Measurements from ENCODE around the gene MAP4K2.

DNA sequence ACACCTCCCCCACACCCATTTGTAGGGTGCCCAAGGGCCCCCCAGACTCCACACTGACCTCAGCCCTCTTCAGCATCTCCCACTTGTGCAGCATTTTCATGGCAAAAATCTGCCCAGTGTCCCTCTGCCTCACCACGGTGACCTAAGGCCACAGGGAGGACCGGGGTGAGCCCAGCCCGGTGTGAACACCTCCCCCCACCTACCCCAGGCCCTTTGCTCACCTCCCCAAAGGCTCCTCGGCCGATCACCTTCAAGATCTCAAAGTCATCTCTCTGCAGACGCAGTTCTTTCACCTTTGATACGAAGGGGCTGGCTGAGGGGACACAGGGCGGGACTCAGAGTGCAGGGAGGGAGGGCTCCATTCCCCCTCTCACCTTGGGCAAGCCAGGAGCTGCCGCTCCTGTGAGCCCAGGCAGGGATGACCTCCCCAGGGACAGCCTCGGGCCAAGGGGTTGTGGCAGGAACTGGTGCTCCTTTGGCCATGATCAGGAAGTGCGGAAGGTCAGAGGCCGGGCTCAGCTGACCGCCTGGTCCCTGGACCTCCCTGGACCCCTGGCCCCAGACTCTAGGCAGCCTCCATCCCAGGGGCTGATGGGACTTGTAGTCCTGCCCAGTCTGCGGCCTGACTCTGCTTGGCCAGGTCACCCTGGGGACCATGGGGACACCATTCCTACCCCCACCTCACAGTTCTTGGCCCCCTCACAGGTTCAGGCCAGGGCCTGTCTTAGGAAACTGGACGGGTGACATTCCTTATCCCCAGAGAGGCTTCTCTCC is 38.8 kb upstream of the MAP4K2 start:
- TF ChIP-seq POLR2A (IDR thresholded peaks at IDR 0.05), result no peak
- TF ChIP-seq, protein P1, sequence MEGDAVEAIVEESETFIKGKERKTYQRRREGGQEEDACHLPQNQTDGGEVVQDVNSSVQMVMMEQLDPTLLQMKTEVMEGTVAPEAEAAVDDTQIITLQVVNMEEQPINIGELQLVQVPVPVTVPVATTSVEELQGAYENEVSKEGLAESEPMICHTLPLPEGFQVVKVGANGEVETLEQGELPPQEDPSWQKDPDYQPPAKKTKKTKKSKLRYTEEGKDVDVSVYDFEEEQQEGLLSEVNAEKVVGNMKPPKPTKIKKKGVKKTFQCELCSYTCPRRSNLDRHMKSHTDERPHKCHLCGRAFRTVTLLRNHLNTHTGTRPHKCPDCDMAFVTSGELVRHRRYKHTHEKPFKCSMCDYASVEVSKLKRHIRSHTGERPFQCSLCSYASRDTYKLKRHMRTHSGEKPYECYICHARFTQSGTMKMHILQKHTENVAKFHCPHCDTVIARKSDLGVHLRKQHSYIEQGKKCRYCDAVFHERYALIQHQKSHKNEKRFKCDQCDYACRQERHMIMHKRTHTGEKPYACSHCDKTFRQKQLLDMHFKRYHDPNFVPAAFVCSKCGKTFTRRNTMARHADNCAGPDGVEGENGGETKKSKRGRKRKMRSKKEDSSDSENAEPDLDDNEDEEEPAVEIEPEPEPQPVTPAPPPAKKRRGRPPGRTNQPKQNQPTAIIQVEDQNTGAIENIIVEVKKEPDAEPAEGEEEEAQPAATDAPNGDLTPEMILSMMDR (IDR thresholded peaks at IDR 0.05), result no peak
